T-helper 17 cell (primary cell): ENCODE results near the gene FRMPD1. TPM values are rescaled to one million over a fixed set of nuclear protein-coding genes. Genes with fewer than 3 reads are reported as not detected.

Source experiments
- ATAC-seq: fragments of 150-1000 bp; cut with Tn5 transposase; 2 replicates; pipeline ENCODE4 v1.10.0; 2021; ENCODE audit warnings: mild to moderate bottlenecking, moderate library complexity
- DNase-seq, 3 donors: peaks; one replicate each; pipeline versions ENCODE4 v3.0.0 to v3.0.0-alpha.2; 2020 to 2021
- H3K9me3 ChIP-seq: one replicate; pipeline ENCODE4 v1.7.0; 2013; ENCODE audit warnings: low read length, mild to moderate bottlenecking; ENCODE audit not compliant: control insufficient read depth, poor library complexity, severe bottlenecking
- H3K27ac Mint-ChIP-seq: one replicate; pipeline ENCODE4 v1.8.0; 2022; ENCODE audit warnings: mild to moderate bottlenecking, moderate library complexity, mixed read lengths
- H3K27me3 Mint-ChIP-seq: one replicate; pipeline ENCODE4 v1.8.0; 2022; ENCODE audit warnings: mixed read lengths
- H3K36me3 Mint-ChIP-seq: one replicate; pipeline ENCODE4 v1.8.0; 2022; ENCODE audit warnings: low read depth, mixed read lengths
- H3K4me1 Mint-ChIP-seq: one replicate; pipeline ENCODE4 v1.8.0; 2022; ENCODE audit warnings: mild to moderate bottlenecking, mixed read lengths
- H3K4me3 Mint-ChIP-seq: one replicate; pipeline ENCODE4 v1.8.0; 2022; ENCODE audit warnings: mild to moderate bottlenecking, moderate library complexity, mixed read lengths
- total RNA-seq, 4 donors: library from RNA in 2 of 4; stranded (reverse) in 2 of 4; gene quantifications; one replicate each; pipeline ENCODE4 v1.2.3 and lab custom pipeline; 2022 to 2026

FRMPD1 gene
- total RNA-seq, 2 donors from 2014 or later: not detected

GRCh38 chr9:37790096-37790495 lies 139.3 kb downstream of the FRMPD1 start:
- DNase-seq (no peak), ATAC-seq (no peak)
- Mint-ChIP-seq H3K4me3 (no peak overlapping the region), H3K4me1 (peaks cover 7% of the 10 kb centered on the region), H3K36me3 (peaks cover 4% of the 10 kb centered on the region), H3K27me3 (peaks cover 7% of the 10 kb centered on the region), H3K27ac (no peak overlapping the region)
- no peaks in the 10 kb centered on the region for H3K9me3 ChIP-seq

- Mint-ChIP-seq H3K27ac (no peak overlapping the region), H3K4me1 (peaks cover 4% of the 10 kb centered on the region), H3K27me3 (peaks cover 12% of the 10 kb centered on the region), H3K4me3 (no peak overlapping the region), H3K36me3 (peaks cover 5% of the 10 kb centered on the region)
- ATAC-seq: no peak
- H3K9me3 ChIP-seq: no peaks in the 10 kb centered on the region
- DNase-seq: no peak
Measured at GRCh38 chr9:37792122-37792521, 141.4 kb downstream of the FRMPD1 start.

- DNase-seq (no peak), ATAC-seq (no peak)
- H3K36me3 Mint-ChIP-seq: peaks cover 4% of the 10 kb centered on the region
- peaks cover 8% of the 10 kb centered on the region for H3K4me1 Mint-ChIP-seq
- H3K9me3 ChIP-seq: no peaks in the 10 kb centered on the region
- no peak overlapping the region for H3K4me3 Mint-ChIP-seq
- no peak overlapping the region for H3K27ac Mint-ChIP-seq
- H3K27me3 Mint-ChIP-seq: peaks cover 6% of the 10 kb centered on the region
Measured at GRCh38 chr9:37796232-37796631, 145.5 kb downstream of the FRMPD1 start.

Other genes starting within 250 kb of the FRMPD1 start
- 10 to 100 TPM; 28.9 to 29.5 TPM for gene GRHPR, start 228.3 kb upstream of the FRMPD1 start, total RNA-seq
- gene ZBTB5, start 185.5 kb upstream of the FRMPD1 start, total RNA-seq: 10 to 100 TPM; 13.9 to 16.5 TPM
- gene POLR1E, start 165.0 kb upstream of the FRMPD1 start, total RNA-seq: 10 to 100 TPM; 28.6 to 38.3 TPM
- 1 to 10 TPM; 2.6 to 6.6 TPM for gene FBXO10, start 74.6 kb upstream of the FRMPD1 start, total RNA-seq
- 10 to 100 TPM; 34.3 to 39.6 TPM for gene TOMM5, start 58.4 kb upstream of the FRMPD1 start, total RNA-seq
- 10 to 100 TPM; 10.6 to 11.5 TPM for gene TRMT10B, start 102.9 kb downstream of the FRMPD1 start, total RNA-seq
- 10 to 100 TPM; 26.2 to 34.6 TPM for gene EXOSC3, start 134.1 kb downstream of the FRMPD1 start, total RNA-seq
- 10 to 100 TPM; 12.1 to 13.0 TPM for gene DCAF10, start 149.8 kb downstream of the FRMPD1 start, total RNA-seq